D341Med (cell line): Measurements from ENCODE around the gene PDGFA.

Experiments used
- DNase-seq: peaks from one replicate; pipeline ENCODE4 v3.0.0; 2012; ENCODE audit warnings: low spot score

The PDGFA gene

GRCh38 chr7:473870-474604 is 45.6 kb downstream of the PDGFA start:
- DNase-seq, result no peak

- no peak for DNase-seq
These were observed 46.4 kb downstream of the PDGFA start for GRCh38 chr7:473211-473734.

- DNase-seq, result no peak
These were observed 47.0 kb downstream of the PDGFA start for GRCh38 chr7:472640-472957.

- DNase-seq, result no peak
These were observed 47.6 kb downstream of the PDGFA start for GRCh38 chr7:471866-472639.

GRCh38 chr7:471191-471865 is 48.3 kb downstream of the PDGFA start:
- DNase-seq, result no peak

- no peak for DNase-seq
These were observed 50.1 kb downstream of the PDGFA start for GRCh38 chr7:469563-469961.

- DNase-seq, result no peak
These were observed 50.7 kb downstream of the PDGFA start for GRCh38 chr7:468681-469562.

DNA sequence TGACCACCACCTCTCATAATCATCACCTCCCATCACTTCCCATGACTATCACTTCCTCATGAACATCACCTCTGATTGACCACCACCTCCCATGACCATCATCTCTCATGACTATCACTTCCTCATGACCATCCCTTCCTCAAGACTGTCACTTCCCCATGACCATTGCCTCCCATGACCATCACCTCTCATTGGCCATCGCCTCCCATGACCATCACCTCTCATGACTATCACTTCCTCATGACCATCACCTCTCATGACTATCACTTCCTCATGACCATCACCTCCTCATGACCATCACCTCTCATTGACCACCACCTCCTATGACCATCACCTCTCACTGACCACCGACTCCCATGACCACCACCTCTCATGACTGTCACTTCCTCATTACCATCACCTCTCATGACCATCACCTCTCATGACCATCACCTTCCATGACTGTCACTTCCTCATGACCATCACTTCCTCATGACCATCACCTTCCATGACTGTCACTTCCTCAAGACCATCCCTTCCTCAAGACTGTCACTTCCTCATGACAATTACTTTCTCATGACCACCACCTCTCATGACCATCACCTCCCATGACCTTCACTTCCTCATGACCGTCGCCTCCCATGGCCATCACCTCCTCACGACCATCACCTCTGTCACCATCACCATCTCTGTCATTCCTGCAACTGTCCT is 51.6 kb downstream of the PDGFA start:
- no peak for DNase-seq

DNA sequence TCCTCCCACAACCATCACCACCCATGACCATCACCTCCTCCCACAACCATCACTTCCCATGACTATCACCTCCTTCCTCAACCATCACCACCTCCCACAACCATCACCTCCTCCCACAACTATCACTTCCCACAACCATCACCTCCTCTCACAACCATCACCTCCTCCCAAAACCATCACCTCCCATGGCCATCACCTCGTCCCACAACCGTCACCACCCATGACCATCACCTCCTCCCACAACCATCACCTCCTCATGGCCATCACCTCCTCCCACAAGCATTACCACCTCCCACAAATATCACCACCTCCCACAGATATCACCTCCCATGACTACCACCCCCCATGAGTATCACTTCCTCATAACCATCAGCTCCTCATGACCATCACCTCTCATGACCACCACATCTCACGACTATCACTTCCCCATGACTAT is 52.2 kb downstream of the PDGFA start:
- no peak for DNase-seq

- no peak for DNase-seq
These were observed 53.0 kb downstream of the PDGFA start for GRCh38 chr7:466465-467191.

DNA sequence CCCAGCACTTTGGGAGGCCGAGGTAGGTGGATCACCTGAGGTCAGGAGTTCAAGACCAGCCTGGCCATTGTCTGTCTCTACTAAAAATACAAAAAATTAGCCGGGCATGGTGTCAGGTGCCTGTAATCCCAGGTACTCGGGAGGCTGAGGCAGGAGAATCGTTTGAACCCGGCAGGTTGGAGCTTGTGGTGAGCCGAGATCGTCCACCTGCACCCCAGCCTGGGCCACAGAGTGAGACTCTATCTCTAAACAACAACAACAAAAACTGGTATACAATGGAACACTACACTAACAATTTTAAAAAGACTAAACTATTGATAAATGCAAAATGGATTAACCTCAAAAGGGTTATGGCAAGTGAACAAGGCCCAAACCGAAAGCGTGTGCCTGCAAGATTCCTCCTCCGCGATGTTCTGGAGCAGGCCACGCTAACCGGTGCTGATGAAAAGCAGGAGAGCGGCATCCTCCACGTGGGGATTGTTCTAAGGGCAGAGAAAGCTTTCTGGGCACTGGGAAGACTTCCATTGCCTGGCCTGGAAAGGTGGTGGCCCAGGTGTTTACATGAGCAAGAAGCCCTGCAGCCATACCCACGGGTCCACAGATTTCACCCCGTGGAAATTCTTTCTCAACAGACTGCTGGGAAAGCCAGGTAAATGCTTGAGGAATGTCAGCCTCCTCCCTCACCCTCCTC is 53.8 kb downstream of the PDGFA start:
- DNase-seq, result no peak

GRCh38 chr7:464454-465401 is 54.9 kb downstream of the PDGFA start:
- no peak for DNase-seq

DNA sequence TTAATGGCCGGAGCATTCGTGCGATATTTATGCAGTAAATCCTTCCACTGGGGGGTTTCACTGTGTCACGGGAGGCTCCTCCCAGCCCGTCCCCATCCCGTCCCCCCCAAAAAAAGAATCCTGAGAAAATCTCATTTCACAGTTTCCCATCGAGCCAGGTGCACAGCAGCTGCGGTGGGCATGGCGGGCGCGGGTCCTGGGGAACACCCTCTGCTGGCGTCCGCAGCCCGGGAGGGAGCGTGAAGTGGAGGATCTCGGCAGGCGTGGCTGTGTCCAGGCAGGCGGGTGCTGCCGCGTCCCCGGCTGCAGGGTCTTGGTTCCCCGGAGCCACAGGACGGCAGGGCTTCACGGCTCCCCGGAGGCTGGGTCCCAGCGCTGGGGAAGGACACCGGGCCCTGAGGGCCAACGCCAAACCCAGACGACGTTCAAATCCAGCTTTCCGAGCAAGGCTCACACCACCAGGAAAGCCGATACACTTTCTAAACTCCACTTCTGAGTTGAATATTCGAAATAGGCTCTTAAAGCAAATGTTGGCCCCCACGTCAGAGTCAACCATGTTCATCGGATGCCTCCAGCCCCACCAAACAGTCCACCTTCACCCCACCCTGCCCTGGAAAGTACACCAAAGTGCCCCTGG is 55.7 kb downstream of the PDGFA start:
- no peak for DNase-seq

DNA sequence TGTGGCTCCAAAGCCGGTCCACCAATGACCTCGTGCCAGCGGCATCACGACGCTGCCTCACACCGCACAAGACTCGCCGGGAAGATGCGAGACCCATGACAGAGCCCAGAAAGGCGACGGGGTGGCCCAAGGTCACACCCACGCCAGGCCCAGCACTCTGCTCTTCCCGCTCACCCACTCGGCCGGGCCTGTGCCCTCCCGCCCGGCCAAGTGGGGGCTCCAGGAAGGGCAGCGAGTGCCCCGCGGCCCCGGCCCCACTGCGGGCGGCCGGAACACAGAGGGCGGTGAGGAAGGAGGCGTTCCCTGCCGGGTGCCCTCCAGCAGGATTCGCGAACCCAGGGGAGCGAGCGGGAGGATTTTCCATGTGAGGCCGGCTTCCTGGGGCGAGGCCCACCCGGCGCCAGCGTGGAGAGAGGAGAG is 56.3 kb downstream of the PDGFA start:
- DNase-seq, result no peak

- no peak for DNase-seq
These were observed 57.2 kb downstream of the PDGFA start for GRCh38 chr7:462173-463103.

GRCh38 chr7:461453-462172 is 58.0 kb downstream of the PDGFA start:
- no peak for DNase-seq

DNA sequence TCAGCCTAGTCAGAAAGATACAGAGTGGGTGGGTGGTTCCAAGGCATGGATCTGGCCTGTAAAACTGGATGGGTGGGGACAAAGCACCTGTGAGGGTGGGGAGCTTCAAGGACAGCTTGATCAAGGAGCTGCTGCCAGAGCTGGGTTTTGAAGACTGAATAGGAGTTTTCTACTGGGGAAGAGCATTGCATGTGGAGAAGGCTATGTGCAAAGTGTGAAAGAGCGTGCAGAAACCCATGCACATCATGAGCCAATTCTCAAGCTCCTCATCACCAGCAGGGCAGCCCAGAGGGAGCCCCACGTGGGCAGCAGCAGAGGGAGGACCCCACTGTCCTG is 58.6 kb downstream of the PDGFA start:
- no peak for DNase-seq
